ENCODE data around the gene PTPRF.

DNA sequence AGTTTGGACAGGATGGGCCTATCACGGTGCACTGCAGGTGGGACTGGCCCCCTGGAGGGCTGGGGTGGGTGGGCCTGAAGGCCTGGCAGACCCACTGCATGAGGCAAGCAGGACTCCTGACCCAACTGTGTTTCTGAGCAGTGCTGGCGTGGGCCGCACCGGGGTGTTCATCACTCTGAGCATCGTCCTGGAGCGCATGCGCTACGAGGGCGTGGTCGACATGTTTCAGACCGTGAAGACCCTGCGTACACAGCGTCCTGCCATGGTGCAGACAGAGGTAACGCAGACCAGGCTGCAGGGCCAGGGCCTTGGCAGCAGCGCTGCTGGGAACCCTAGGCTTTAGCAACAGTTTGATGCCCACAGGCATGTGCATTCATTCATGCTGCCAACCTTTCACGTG is 90.3 kb downstream of the PTPRF start:
- TF ChIP-seq POLR2A (IDR thresholded peaks at IDR 0.05; ENCODE audit: low read depth, low read length) (no peak), POLR2AphosphoS5 (IDR thresholded peaks at IDR 0.05; ENCODE audit: low read depth, low read length) (no peak), TAF1 (IDR thresholded peaks at IDR 0.05; ENCODE audit: borderline replicate concordance, low read depth, low read length) (no peak)
